Measurements from ENCODE around the gene HINT2. TPM values are rescaled to one million over a fixed set of nuclear protein-coding genes. Genes with fewer than 3 reads are reported as not detected.

The HINT2 gene
- total RNA-seq, 1 experiment from 2014 or later, result 35.9 TPM

DNA sequence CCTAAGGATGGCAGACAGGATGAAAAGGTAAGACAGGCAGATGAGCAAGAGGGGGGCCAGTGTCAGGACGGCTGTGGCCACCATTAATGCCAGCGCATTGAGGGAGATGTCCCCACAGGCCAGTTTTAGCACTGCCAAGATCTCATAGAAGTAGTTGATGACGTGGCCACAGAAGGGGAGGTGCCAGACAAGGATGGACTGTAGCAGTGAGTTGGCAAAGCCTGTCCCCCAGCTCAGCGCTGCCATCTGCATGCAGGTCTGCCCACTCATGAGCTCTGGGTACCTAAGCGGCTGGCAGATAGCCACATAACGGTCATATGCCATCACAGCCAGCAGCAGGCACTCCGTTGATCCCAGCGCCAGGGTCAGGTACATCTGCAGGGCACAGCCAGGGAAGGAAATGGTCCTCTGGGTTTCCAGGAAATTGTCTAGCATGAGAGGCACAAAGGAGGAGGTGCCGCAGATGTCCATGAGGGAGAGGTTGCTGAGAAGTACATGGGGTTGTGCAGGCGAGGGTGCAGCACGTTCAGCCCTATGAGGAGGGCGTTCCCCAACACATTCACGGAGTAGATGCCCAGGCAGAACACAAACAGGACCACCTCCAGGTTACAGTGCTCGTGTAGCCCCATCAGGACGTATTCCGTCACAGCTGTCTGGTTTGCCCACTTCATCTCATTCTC is 44.6 kb upstream of the HINT2 start:
- peaks cover 42% of the 10 kb centered on the region for H3K27me3 Mint-ChIP-seq (ENCODE audit: low read depth)
- no CpG with 5 or more reads among the region's 16 CpGs for WGBS (ENCODE audit: extremely low coverage, insufficient read length, low lambda C conversion rate)

More for the DNA sequence above, 44.6 kb upstream of the HINT2 start:
- no peaks in the 10 kb centered on the region for H3K9me3 Mint-ChIP-seq
- Histone ChIP-seq H3K79me1 (ENCODE audit: insufficient read depth, low read depth, low read length, poor library complexity, severe bottlenecking) (no peaks in the 10 kb centered on the region), H3K23me2 (ENCODE audit: insufficient read length, low read depth, low read length, poor library complexity, severe bottlenecking) (no peaks in the 10 kb centered on the region), H3K79me2 (ENCODE audit: insufficient read depth, low read length) (no peaks in the 10 kb centered on the region), H4K8ac (replicated peaks; ENCODE audit: insufficient read length, low read depth, low read length) (no peak overlapping the region), H3K4me1 (ENCODE audit: insufficient read depth, low read length) (no peaks in the 10 kb centered on the region), H3K56ac (ENCODE audit: insufficient read length, low read depth, low read length) (no peak overlapping the region), H4K20me1 (ENCODE audit: control insufficient read depth, insufficient read depth, insufficient read length) (no peaks in the 10 kb centered on the region), H3K14ac (ENCODE audit: insufficient read depth, low read length) (no peak overlapping the region), H3K9ac (ENCODE audit: extremely low read depth, insufficient read length, low read length) (no peak overlapping the region), H2AK5ac (ENCODE audit: insufficient read length, low read length) (no peak overlapping the region), H2BK15ac (ENCODE audit: low read depth, low read length) (no peak overlapping the region), H2BK5ac (ENCODE audit: insufficient read length, low read length) (no peak overlapping the region), H3K18ac (ENCODE audit: insufficient read length, low read depth, low read length) (no peak overlapping the region), H2AFZ (ENCODE audit: low read length) (no peak overlapping the region), H3K23ac (ENCODE audit: insufficient read length, low read depth, low read length) (no peak overlapping the region), H4K91ac (ENCODE audit: insufficient read length, low read depth, low read length) (no peak overlapping the region), H3K4ac (ENCODE audit: low read depth, low read length) (no peak overlapping the region), H3K27ac (ENCODE audit: insufficient read length, low read depth, low read length) (no peak overlapping the region), H2BK120ac (ENCODE audit: low read depth, low read length, poor library complexity, severe bottlenecking) (no peak overlapping the region), H3K27me3 (ENCODE audit: insufficient read depth, low read length) (no peaks in the 10 kb centered on the region), H2BK12ac (ENCODE audit: insufficient read length, low read depth, low read length) (no peak overlapping the region), H2BK20ac (ENCODE audit: low read depth, low read length, poor library complexity, severe bottlenecking) (no peak overlapping the region), H3K4me2 (ENCODE audit: insufficient read depth, insufficient read length, low read length) (no peak overlapping the region), H3T11ph (ENCODE audit: low read length) (no peak overlapping the region), H3K9me3 (ENCODE audit: control insufficient read depth, low read depth, low read length) (no peaks in the 10 kb centered on the region), H4K5ac (ENCODE audit: insufficient read length, low read depth, low read length) (no peak overlapping the region)
- no peak overlapping the region for H3K27ac Mint-ChIP-seq
- TF ChIP-seq, protein P1, sequence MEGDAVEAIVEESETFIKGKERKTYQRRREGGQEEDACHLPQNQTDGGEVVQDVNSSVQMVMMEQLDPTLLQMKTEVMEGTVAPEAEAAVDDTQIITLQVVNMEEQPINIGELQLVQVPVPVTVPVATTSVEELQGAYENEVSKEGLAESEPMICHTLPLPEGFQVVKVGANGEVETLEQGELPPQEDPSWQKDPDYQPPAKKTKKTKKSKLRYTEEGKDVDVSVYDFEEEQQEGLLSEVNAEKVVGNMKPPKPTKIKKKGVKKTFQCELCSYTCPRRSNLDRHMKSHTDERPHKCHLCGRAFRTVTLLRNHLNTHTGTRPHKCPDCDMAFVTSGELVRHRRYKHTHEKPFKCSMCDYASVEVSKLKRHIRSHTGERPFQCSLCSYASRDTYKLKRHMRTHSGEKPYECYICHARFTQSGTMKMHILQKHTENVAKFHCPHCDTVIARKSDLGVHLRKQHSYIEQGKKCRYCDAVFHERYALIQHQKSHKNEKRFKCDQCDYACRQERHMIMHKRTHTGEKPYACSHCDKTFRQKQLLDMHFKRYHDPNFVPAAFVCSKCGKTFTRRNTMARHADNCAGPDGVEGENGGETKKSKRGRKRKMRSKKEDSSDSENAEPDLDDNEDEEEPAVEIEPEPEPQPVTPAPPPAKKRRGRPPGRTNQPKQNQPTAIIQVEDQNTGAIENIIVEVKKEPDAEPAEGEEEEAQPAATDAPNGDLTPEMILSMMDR (conservative IDR thresholded peaks at IDR 0.05), result no peak
- no peak for DNase-seq
- H3K4me3 Mint-ChIP-seq, result no peak overlapping the region
- peaks cover 6% of the 10 kb centered on the region in 2 experiments for H3K4me1 Mint-ChIP-seq
- no peaks in the 10 kb centered on the region for H3K36me3 Mint-ChIP-seq (ENCODE audit: insufficient read depth in 1 of 3, low read depth in 3 of 3)

All from H9 (cell line).